Stimulated activated CD8-positive, alpha-beta memory T cell treated with anti-CD3 and anti-CD28 coated beads, Interleukin-7, amount 100 ng/mL, for 48 hours (primary cell): ENCODE measurements around the gene SAMD1.

Source experiments
- DNase-seq, 2 donors: peaks; one replicate each; pipeline ENCODE4 v3.0.0-alpha.2; 2020; ENCODE audit warnings: low read depth in 1 of 2; ENCODE audit errors: extremely low read depth in 1 of 2

SAMD1 gene

GRCh38 chr19:14089662-14090508 is 666 bp downstream of the SAMD1 start:
- DNase-seq: peak; percentile 25 to 30

- no peak for DNase-seq
These were observed 1.2 kb downstream of the SAMD1 start for GRCh38 chr19:14089412-14089661.

- DNase-seq: no peak
These were observed 1.7 kb downstream of the SAMD1 start for GRCh38 chr19:14088634-14089411.

- DNase-seq: no peak
These were observed 4.5 kb downstream of the SAMD1 start for GRCh38 chr19:14086098-14086497.

GRCh38 chr19:14085309-14085995 is 5.1 kb downstream of the SAMD1 start, which contains the start of gene C19orf67:
Gene C19orf67, minus strand, starts transcription at chr19:14085783. Its CDS starts 156 bp downstream, at chr19:14085627.
- DNase-seq: no peak

- no peak for DNase-seq
These were observed 7.9 kb downstream of the SAMD1 start for GRCh38 chr19:14082675-14082960.

GRCh38 chr19:14081797-14082674 is 8.5 kb downstream of the SAMD1 start:
- DNase-seq: no peak

GRCh38 chr19:14080887-14081796 is 9.4 kb downstream of the SAMD1 start:
- DNase-seq: peak; percentile 93 to 98

GRCh38 chr19:14078411-14078810 is 12.1 kb downstream of the SAMD1 start:
- no peak for DNase-seq

- peak in 1 of 2 donors; percentile 20 for DNase-seq
These were observed 16.4 kb downstream of the SAMD1 start for GRCh38 chr19:14073925-14074838.

- DNase-seq: peak; percentile 49 to 53
These were observed 17.2 kb downstream of the SAMD1 start for GRCh38 chr19:14073261-14073924.

GRCh38 chr19:14072535-14073260 is 17.9 kb downstream of the SAMD1 start, which contains the start of gene MISP3:
Gene MISP3, plus strand, starts transcription at chr19:14072786. Its CDS starts 524 bp downstream, at chr19:14073310.
- DNase-seq: peak in 1 of 2 donors; percentile 30

GRCh38 chr19:14070268-14071050 is 20.1 kb downstream of the SAMD1 start:
- DNase-seq: no peak

GRCh38 chr19:14066134-14066533 is 24.4 kb downstream of the SAMD1 start:
- no peak for DNase-seq

GRCh38 chr19:14063105-14063504 is 27.4 kb downstream of the SAMD1 start:
- no peak for DNase-seq

GRCh38 chr19:14062558-14062855 is 28.0 kb downstream of the SAMD1 start:
- DNase-seq: no peak
